PFSK-1 (cell line): ENCODE data around the gene DAO.

Experiments used
- FOXP2 ChIP-seq: optimal IDR thresholded peaks from 2 replicates; pipeline ENCODE3; 2011; ENCODE audit warnings: borderline replicate concordance, control low read depth, inconsistent platforms; ENCODE audit not compliant: insufficient read depth; ENCODE audit errors: extremely low read length, extremely low read depth
- POLR2AphosphoS5 ChIP-seq: IDR thresholded peaks from 2 replicates; pipeline ENCODE4 v1.6.1; 2012; ENCODE audit warnings: low read depth, mild to moderate bottlenecking, control low read depth, low read length, moderate library complexity
- SIN3A ChIP-seq: IDR thresholded peaks from 2 replicates; pipeline ENCODE4 v1.6.1; 2012; ENCODE audit warnings: mild to moderate bottlenecking, low read length, moderate library complexity, borderline replicate concordance; ENCODE audit not compliant: insufficient read depth
- TAF1 ChIP-seq: IDR thresholded peaks from 2 replicates; pipeline ENCODE4 v1.6.1; 2012; ENCODE audit warnings: low read length, control low read depth, borderline replicate concordance; ENCODE audit not compliant: insufficient read depth
- TF ChIP-seq, protein P1 (sequence below), 2 experiments: IDR thresholded peaks; 2 replicates each; pipeline versions ENCODE4 v1.6.1 to v1.8.0; 2011 to 2012; ENCODE audit warnings: low read depth in 2 of 2, low read length in 2 of 2, control low read depth in 1 of 2, inconsistent platforms in 1 of 2, mild to moderate bottlenecking in 1 of 2, moderate library complexity in 1 of 2; ENCODE audit not compliant: insufficient read depth in 1 of 2

The DAO gene

DNA sequence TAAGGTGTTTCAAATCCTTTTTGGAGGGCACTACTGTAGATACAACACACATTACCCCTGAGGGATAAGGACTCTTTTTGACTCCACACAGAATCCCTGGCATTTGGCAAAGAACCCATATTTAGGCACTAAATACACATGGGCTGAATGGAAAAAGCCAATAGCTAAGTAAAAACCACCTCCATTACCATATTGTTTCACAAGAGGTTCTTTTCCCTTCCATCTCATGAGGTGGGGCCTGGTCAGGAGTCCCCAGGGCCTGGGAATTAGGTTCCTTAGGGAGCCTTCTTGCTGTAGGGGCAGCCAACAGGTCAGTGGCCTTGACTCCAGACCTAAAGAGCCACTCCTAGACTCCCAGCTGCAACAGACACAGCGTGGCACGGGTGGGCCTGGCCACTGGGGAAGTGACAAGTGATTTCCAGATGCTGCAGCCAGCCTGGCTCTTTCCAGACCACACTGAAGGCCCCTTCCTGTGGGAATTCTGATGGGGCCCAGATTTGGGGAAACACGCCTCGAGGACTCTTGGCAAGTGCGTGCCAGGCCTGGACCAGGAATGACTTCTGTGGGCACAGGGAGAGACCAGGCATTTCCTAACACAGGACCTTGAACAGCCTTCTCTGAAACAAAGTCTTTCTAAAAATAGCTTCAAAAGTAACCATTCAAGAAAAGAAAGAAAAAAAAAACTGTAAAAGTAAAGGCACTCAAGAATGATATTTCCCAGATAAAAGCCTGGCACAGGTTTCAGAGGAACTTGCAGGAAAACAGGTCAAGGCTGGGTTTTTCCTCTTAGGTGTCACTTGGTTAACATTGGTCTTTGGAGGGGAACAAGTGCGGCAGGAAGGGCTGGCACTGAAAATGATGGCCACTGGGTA, 40.6 kb upstream of the DAO start:
- TF ChIP-seq SIN3A (no peak), TAF1 (no peak), POLR2AphosphoS5 (no peak), FOXP2 (no peak)
- TF ChIP-seq, protein P1, sequence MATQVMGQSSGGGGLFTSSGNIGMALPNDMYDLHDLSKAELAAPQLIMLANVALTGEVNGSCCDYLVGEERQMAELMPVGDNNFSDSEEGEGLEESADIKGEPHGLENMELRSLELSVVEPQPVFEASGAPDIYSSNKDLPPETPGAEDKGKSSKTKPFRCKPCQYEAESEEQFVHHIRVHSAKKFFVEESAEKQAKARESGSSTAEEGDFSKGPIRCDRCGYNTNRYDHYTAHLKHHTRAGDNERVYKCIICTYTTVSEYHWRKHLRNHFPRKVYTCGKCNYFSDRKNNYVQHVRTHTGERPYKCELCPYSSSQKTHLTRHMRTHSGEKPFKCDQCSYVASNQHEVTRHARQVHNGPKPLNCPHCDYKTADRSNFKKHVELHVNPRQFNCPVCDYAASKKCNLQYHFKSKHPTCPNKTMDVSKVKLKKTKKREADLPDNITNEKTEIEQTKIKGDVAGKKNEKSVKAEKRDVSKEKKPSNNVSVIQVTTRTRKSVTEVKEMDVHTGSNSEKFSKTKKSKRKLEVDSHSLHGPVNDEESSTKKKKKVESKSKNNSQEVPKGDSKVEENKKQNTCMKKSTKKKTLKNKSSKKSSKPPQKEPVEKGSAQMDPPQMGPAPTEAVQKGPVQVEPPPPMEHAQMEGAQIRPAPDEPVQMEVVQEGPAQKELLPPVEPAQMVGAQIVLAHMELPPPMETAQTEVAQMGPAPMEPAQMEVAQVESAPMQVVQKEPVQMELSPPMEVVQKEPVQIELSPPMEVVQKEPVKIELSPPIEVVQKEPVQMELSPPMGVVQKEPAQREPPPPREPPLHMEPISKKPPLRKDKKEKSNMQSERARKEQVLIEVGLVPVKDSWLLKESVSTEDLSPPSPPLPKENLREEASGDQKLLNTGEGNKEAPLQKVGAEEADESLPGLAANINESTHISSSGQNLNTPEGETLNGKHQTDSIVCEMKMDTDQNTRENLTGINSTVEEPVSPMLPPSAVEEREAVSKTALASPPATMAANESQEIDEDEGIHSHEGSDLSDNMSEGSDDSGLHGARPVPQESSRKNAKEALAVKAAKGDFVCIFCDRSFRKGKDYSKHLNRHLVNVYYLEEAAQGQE (IDR thresholded peaks at IDR 0.05; ENCODE audit: insufficient read depth in 1 of 2, low read depth in 2 of 2, low read length in 2 of 2), result no peak

DNA sequence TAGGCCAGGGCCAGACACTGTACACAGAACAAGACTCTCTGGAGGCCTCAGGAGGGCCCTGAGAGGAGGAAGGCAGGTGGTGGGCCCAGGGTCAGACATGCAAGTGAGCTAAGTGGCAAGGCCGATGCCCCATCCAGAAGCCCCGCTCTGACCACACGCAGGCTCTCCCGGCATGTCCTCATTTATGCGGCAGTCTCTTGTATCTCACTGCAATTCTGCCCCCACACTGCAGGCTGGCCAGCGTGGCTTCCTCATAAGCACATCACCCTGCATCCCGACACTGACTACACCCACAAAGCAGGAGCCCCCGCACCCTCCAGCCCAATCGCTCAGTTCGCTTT, 40.0 kb upstream of the DAO start:
- TF ChIP-seq TAF1 (no peak), FOXP2 (no peak), POLR2AphosphoS5 (no peak), SIN3A (no peak)
- TF ChIP-seq, protein P1 (IDR thresholded peaks at IDR 0.05; ENCODE audit: insufficient read depth in 1 of 2, low read depth in 2 of 2, low read length in 2 of 2), result no peak

DNA sequence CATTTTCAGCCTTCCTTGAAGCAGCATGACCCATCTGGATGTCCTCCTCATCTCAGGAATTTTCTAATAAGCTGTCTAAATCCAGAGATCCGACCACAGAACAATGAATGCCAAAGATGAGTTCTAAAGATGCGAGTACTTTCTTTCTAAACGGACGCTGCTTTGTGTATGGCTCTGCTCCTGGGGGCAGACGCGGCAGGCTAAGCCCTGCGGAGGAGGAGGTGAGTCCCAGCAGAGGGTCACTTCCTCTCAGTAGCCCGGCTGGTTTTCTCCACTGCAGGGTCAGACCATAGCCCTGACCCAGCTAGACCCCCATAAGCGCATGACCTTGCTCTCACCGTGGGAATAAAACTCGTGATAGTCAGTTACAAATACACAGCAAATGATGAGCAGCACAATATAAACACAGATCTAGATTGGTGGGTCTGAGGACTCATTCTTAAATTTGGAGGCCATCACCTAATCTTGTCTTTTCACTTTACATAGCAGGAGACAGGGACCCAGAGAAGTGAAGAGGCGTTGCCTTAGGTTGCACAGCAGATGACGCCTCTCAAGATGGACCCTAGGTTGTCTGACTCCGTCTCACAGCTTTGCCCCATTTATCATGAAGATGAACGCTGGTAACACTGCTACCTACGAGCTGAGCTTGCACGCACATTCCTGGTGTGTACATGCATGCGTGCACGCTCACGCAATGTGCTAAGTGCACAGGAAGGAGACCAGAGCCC, 39.1 kb upstream of the DAO start:
- TF ChIP-seq SIN3A (no peak), FOXP2 (no peak), POLR2AphosphoS5 (no peak), TAF1 (no peak)
- TF ChIP-seq, protein P1 (IDR thresholded peaks at IDR 0.05; ENCODE audit: insufficient read depth in 1 of 2, low read depth in 2 of 2, low read length in 2 of 2), result no peak

DNA sequence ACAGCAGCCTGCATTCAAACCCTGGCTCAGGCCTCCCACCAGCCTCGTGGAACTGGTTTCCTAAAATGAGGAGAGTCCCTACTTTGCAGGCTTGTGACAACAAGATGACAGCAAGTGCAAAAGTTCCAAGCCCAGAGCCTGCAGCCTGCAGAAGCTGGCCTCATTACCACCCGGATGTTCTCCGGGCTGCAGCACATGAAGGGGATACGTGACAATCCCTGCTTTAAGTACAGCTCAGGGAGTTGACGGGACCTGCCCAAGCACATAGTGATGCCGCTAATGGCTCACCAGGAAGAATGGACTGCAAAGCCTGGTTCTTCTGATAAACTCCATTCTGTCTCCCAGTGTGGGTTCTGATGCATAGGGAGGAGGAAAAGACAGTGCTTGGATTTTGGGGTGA, 37.5 kb upstream of the DAO start:
- no peak for TF ChIP-seq POLR2AphosphoS5
- TF ChIP-seq TAF1, result no peak
- no peak for TF ChIP-seq SIN3A
- TF ChIP-seq, protein P1 (IDR thresholded peaks at IDR 0.05; ENCODE audit: insufficient read depth in 1 of 2, low read depth in 2 of 2, low read length in 2 of 2), result no peak
- TF ChIP-seq FOXP2, result no peak
